H1 (cell line): ENCODE results near the gene KCNJ18. TPM values are rescaled to one million over a fixed set of nuclear protein-coding genes. Genes with fewer than 3 reads are reported as not detected.
"Not testable (repeated sequence)": the region's sequence is repeated elsewhere in the genome, so short reads cannot be mapped to it uniquely, and the experiment has no call there.

Source experiments
- CTCF ChIA-PET: fragments of 300-600 bp; sonication (Branson Sonifier 250); formaldehyde crosslinking; loops from one replicate; lab custom pipeline; 2021; ENCODE audit not compliant: partially characterized antibody; lab: Charles Lee
- POLR2A ChIA-PET: fragments of 300-600 bp; sonication (Branson Sonifier 250); formaldehyde crosslinking; loops from one replicate; lab custom pipeline; 2021; ENCODE audit warnings: inconsistent platforms; ENCODE audit not compliant: partially characterized antibody; lab: Charles Lee
- DNase-seq, 2 experiments: peaks; one replicate each; pipeline versions ENCODE4 v3.0.0 to v3.0.0-alpha.2; 2010 to 2022; ENCODE audit warnings: low spot score in 2 of 2, low read depth in 1 of 2, mixed read lengths in 1 of 2
- FAIRE-seq: peaks from 2 replicates; lab custom pipeline; 2011; peaks lifted over from hg19 to GRCh38; lab: Jason Lieb, UNC
- H2AFZ ChIP-seq: 2 replicates; pipeline ENCODE4 v1.8.1; 2012; ENCODE audit warnings: low read length, inconsistent platforms
- H2AK5ac ChIP-seq: 2 replicates; pipeline ENCODE4 v1.6.1; 2013; ENCODE audit warnings: low read depth, low read length
- H2BK120ac ChIP-seq: replicated peaks from 2 replicates; pipeline ENCODE3; 2013; ENCODE audit warnings: low read depth, low read length, inconsistent platforms
- H2BK12ac ChIP-seq: 2 replicates; pipeline ENCODE4 v1.6.1; 2013; ENCODE audit warnings: low read depth, low read length
- H2BK15ac ChIP-seq: 2 replicates; pipeline ENCODE4 v1.6.1; 2013; ENCODE audit warnings: low read length
- H2BK20ac ChIP-seq: 2 replicates; pipeline ENCODE4 v1.6.1; 2013; ENCODE audit warnings: low read length
- H2BK5ac ChIP-seq: 2 replicates; pipeline ENCODE4 v1.6.1; 2013; ENCODE audit warnings: low read depth, low read length
- H3K14ac ChIP-seq: 2 replicates; pipeline ENCODE4 v1.6.1; 2013; ENCODE audit warnings: inconsistent platforms; ENCODE audit not compliant: insufficient read length
- H3K18ac ChIP-seq: 2 replicates; pipeline ENCODE4 v1.6.1; 2013; ENCODE audit warnings: low read length; ENCODE audit errors: extremely low read depth
- H3K23ac ChIP-seq: 2 replicates; pipeline ENCODE4 v1.6.1; 2013; ENCODE audit warnings: inconsistent platforms; ENCODE audit not compliant: insufficient read length
- H3K23me2 ChIP-seq: 2 replicates; pipeline ENCODE4 v1.6.1; 2013; ENCODE audit warnings: low read depth, low read length
- H3K27ac ChIP-seq: 2 replicates; pipeline ENCODE4 v1.6.1; 2011; ENCODE audit warnings: low read depth, low read length, inconsistent platforms
- H3K27me3 ChIP-seq, 4 experiments: replicated peaks in 1 of 4; 1 replicate in 1 of 4; 2 replicates in 3 of 4; pipeline versions ENCODE4 v1.6.1 to v1.8.1; 2011 to 2013; ENCODE audit warnings: low read length in 3 of 4, mild to moderate bottlenecking in 3 of 4, inconsistent platforms in 2 of 4, mixed read lengths in 2 of 4, moderate library complexity in 1 of 4; ENCODE audit not compliant: control insufficient read depth in 3 of 4, insufficient read depth in 3 of 4; ENCODE audit errors: extremely low read depth in 1 of 4
- H3K36me3 ChIP-seq, 4 experiments: 2 replicates each; pipeline versions ENCODE4 v1.6.1 to v1.8.1; 2011 to 2013; ENCODE audit warnings: mild to moderate bottlenecking in 4 of 4, low read length in 3 of 4, moderate library complexity in 2 of 4, control low read depth in 1 of 4, inconsistent platforms in 1 of 4; ENCODE audit not compliant: insufficient read depth in 4 of 4, control insufficient read depth in 2 of 4
- H3K4ac ChIP-seq: replicated peaks from 2 replicates; pipeline ENCODE3; 2013; ENCODE audit warnings: low read length, low read depth, mixed read lengths, inconsistent platforms; ENCODE audit not compliant: insufficient read length
- H3K4me1 ChIP-seq, 4 experiments: replicated peaks in 1 of 4; 1 replicate in 1 of 4; 2 replicates in 3 of 4; pipeline versions ENCODE4 v1.6.1 to v1.8.1; 2011 to 2013; ENCODE audit warnings: low read length in 3 of 4, inconsistent platforms in 2 of 4, mixed read lengths in 1 of 4; ENCODE audit not compliant: insufficient read depth in 4 of 4, control insufficient read depth in 3 of 4
- H3K4me2 ChIP-seq, 2 experiments: 2 replicates each; pipeline versions ENCODE4 v1.6.1 to v1.8.1; 2011 to 2013; ENCODE audit warnings: low read depth in 2 of 2, low read length in 2 of 2, control low read depth in 1 of 2, inconsistent platforms in 1 of 2, mild to moderate bottlenecking in 1 of 2; ENCODE audit not compliant: insufficient read depth in 1 of 2
- H3K4me3 ChIP-seq, 4 experiments: fragments of 200-600, 300-600 bp in 1 of 4; sonication (generic), shearing (Covaris generic), sonication (Bioruptor Twin) in 1 of 4; 2 replicates each; pipeline versions ENCODE4 v1.5.1 to v1.8.1; 2011 to 2016; ENCODE audit warnings: low read length in 4 of 4, low read depth in 3 of 4, control low read depth in 2 of 4, inconsistent platforms in 2 of 4, mild to moderate bottlenecking in 2 of 4, mixed read lengths in 1 of 4, moderate library complexity in 1 of 4; ENCODE audit not compliant: insufficient read depth in 2 of 4; ENCODE audit errors: extremely low read depth in 1 of 4
- H3K56ac ChIP-seq: replicated peaks from 2 replicates; pipeline ENCODE3; 2013; ENCODE audit warnings: low read depth, mild to moderate bottlenecking, mixed read lengths, low read length, inconsistent platforms; ENCODE audit not compliant: insufficient read length
- H3K79me1 ChIP-seq: 2 replicates; pipeline ENCODE4 v1.6.1; 2013; ENCODE audit warnings: low read depth, low read length, control low read depth
- H3K79me2 ChIP-seq, 2 experiments: 2 replicates each; pipeline versions ENCODE4 v1.6.1 to v1.8.1; 2012 to 2013; ENCODE audit warnings: low read length in 2 of 2, mild to moderate bottlenecking in 2 of 2, inconsistent platforms in 1 of 2; ENCODE audit not compliant: insufficient read depth in 2 of 2, control insufficient read depth in 1 of 2
- H3K9ac ChIP-seq, 4 experiments: replicated peaks in 1 of 4; 1 replicate in 1 of 4; 2 replicates in 3 of 4; pipeline versions ENCODE4 v1.6.1 to v1.8.1; 2011 to 2013; ENCODE audit warnings: low read depth in 3 of 4, low read length in 3 of 4, control low read depth in 2 of 4, mild to moderate bottlenecking in 2 of 4, moderate library complexity in 2 of 4, inconsistent platforms in 1 of 4; ENCODE audit errors: extremely low read depth in 1 of 4
- H3K9me3 ChIP-seq, 2 experiments: 2 replicates each; pipeline versions ENCODE4 v1.6.1 to v1.8.1; 2012 to 2013; ENCODE audit warnings: mild to moderate bottlenecking in 2 of 2, moderate library complexity in 2 of 2, control low read depth in 1 of 2, inconsistent platforms in 1 of 2, low read depth in 1 of 2, low read length in 1 of 2, mixed read lengths in 1 of 2; ENCODE audit not compliant: insufficient read depth in 2 of 2
- H4K20me1 ChIP-seq, 2 experiments: replicated peaks in 1 of 2; 2 replicates each; pipeline versions ENCODE3 to v1.8.1; 2011 to 2013; ENCODE audit warnings: inconsistent platforms in 2 of 2, low read length in 2 of 2, mild to moderate bottlenecking in 1 of 2; ENCODE audit not compliant: insufficient read depth in 2 of 2, control insufficient read depth in 1 of 2
- H4K5ac ChIP-seq: 2 replicates; pipeline ENCODE4 v1.6.1; 2013; ENCODE audit warnings: low read length, low read depth, mixed read lengths, inconsistent platforms; ENCODE audit not compliant: insufficient read length
- H4K8ac ChIP-seq: 2 replicates; pipeline ENCODE4 v1.8.0; 2013; ENCODE audit warnings: mild to moderate bottlenecking, moderate library complexity, low read length, inconsistent platforms; ENCODE audit not compliant: insufficient read depth; ENCODE audit errors: extremely low read depth
- H4K91ac ChIP-seq: replicated peaks from 2 replicates; pipeline ENCODE3; 2013; ENCODE audit warnings: low read length, mixed read lengths, inconsistent platforms; ENCODE audit not compliant: insufficient read length
- WGBS, 2 experiments: shearing (Covaris generic) in 1 of 2; methylation state at CpG; one replicate each; pipeline versions ENCODE4 v1.1.6 to v1.1.7; 2013 to 2015; ENCODE audit warnings: low lambda C conversion rate in 2 of 2, mixed read lengths in 2 of 2, inconsistent platforms in 1 of 2, low coverage in 1 of 2, missing lambda C conversion rate in 1 of 2; ENCODE audit not compliant: insufficient replicate concordance in 2 of 2, insufficient coverage in 1 of 2, insufficient read length in 1 of 2; ENCODE audit errors: extremely low coverage in 1 of 2, missing lambda C conversion rate in 1 of 2; 5-methylcytosine and 5-hydroxymethylcytosine counted together
- polyA plus RNA-seq, 7 experiments: library from polyadenylated mRNA; depleted of rRNA in 3 of 7; stranded (reverse) in 5 of 7; unstranded in 2 of 7; fragments of >200 nt in 5 of 7; fragments of 200-250 nt in 2 of 7; gene quantifications; 1 replicate in 5 of 7; 2 replicates in 1 of 7; 4 replicates in 1 of 7; pipeline versions ENCODE4 v1.2.1 to v1.2.3, GENCODE V29; 2011 to 2013; ENCODE audit warnings: missing spikeins in 2 of 7, mixed read lengths in 2 of 7
- total RNA-seq: library from RNA; stranded (reverse); fragmentation: NEBNext Ultra II Directional; extraction: Animal tissue kit (Norgen Biotek cat#: 25700); gene quantifications from 2 replicates; pipeline ENCODE4 v1.2.1, GENCODE V29; 2021

KCNJ18 gene
- total and polyA plus RNA-seq, 2 of the 8 experiments (the other 6 are each of a cell fraction or from before 2014, with no cell fraction given) = not detected

- H3K4ac ChIP-seq, POLR2A ChIA-PET, H2BK12ac ChIP-seq, H2BK15ac ChIP-seq, H4K5ac ChIP-seq, H2AFZ ChIP-seq, H3K23me2 ChIP-seq, H3K27me3 ChIP-seq, H2BK20ac ChIP-seq, H3K4me2 ChIP-seq, H3K9ac ChIP-seq, H3K4me1 ChIP-seq, H3K79me2 ChIP-seq, H3K27ac ChIP-seq, H2BK120ac ChIP-seq, H3K18ac ChIP-seq, DNase-seq, H4K8ac ChIP-seq, H3K36me3 ChIP-seq, H3K23ac ChIP-seq, H4K91ac ChIP-seq, FAIRE-seq, H3K79me1 ChIP-seq, H3K56ac ChIP-seq, H3K14ac ChIP-seq, H3K4me3 ChIP-seq, CTCF ChIA-PET, H4K20me1 ChIP-seq, H2AK5ac ChIP-seq, H2BK5ac ChIP-seq: not testable (repeated sequence)
- peaks cover 3 to 55% of the 10 kb centered on the region in 2 experiments; a peak in 3 of 4 replicates for H3K9me3 ChIP-seq
- 48% methylated on average over 4 of the region's 4 CpGs; no CpG with 5 or more reads in 1 of the 2 experiments for WGBS, 2 experiments
These were observed 40.3 kb upstream of the KCNJ18 start for GRCh38 chr17:21652049-21652448.

GRCh38 chr17:21653211-21653610 lies 39.1 kb upstream of the KCNJ18 start:
- H3K9ac ChIP-seq, H3K36me3 ChIP-seq, CTCF ChIA-PET, H2BK15ac ChIP-seq, H3K79me2 ChIP-seq, H2BK20ac ChIP-seq, H3K14ac ChIP-seq, POLR2A ChIA-PET, H3K27me3 ChIP-seq, H2BK12ac ChIP-seq, H3K4me2 ChIP-seq, DNase-seq, H3K23me2 ChIP-seq, H3K4ac ChIP-seq, H3K79me1 ChIP-seq, FAIRE-seq, H2BK5ac ChIP-seq, H3K23ac ChIP-seq, H3K18ac ChIP-seq, H4K20me1 ChIP-seq, H4K5ac ChIP-seq, H3K4me3 ChIP-seq, H4K91ac ChIP-seq, H2AK5ac ChIP-seq, H3K56ac ChIP-seq, H3K4me1 ChIP-seq, H3K27ac ChIP-seq, H2AFZ ChIP-seq, H2BK120ac ChIP-seq, H4K8ac ChIP-seq: not testable (repeated sequence)
- WGBS, 2 experiments = 85% methylated on average over 9 of the region's 10 CpGs; no CpG with 5 or more reads in 1 of the 2 experiments
- peaks cover 3 to 48% of the 10 kb centered on the region in 2 experiments; a peak in 3 of 4 replicates for H3K9me3 ChIP-seq
